SK-N-SH (cell line): ENCODE results near the gene ESPNL. TPM values are rescaled to one million over a fixed set of nuclear protein-coding genes. Genes with fewer than 3 reads are reported as not detected.

Experiments used
- CTCF ChIA-PET: fragments of 300-600, 350-600 bp; formaldehyde crosslinking; extraction: SDS; loops from one replicate; lab custom pipeline; 2021; lab: Yijun Ruan, JAX
- POLR2A ChIA-PET: fragments of 350-600 bp; sonication (Branson Sonifier 250); formaldehyde crosslinking; extraction: SDS; loops from one replicate; lab custom pipeline; 2020; ENCODE audit warnings: antibody characterized with exemption, inconsistent platforms; lab: Yijun Ruan, JAX
- DNase-seq: peaks from one replicate; pipeline ENCODE4 v3.0.0; 2012
- H2AFZ ChIP-seq: fragments of 200-600 bp; sonication (generic); 2 replicates; pipeline ENCODE4 v1.8.1; 2016; ENCODE audit warnings: antibody characterized with exemption, mild to moderate bottlenecking, low read depth
- H3F3A ChIP-seq: fragments of 200-600 bp; sonication (generic); replicated peaks from 2 replicates; pipeline ENCODE3; 2016; ENCODE audit warnings: antibody characterized with exemption, mild to moderate bottlenecking; ENCODE audit not compliant: insufficient read depth
- H3K27ac ChIP-seq, 2 experiments: fragments of 200-500 bp in 1 of 2; fragments of 200-600 bp in 1 of 2; sonication (Bioruptor generic) in 1 of 2; sonication (generic), shearing (Covaris generic) in 1 of 2; 2 replicates each; pipeline versions ENCODE4 v1.5.1 to v1.6.1; 2014 to 2016; ENCODE audit warnings: low read depth in 2 of 2, inconsistent platforms in 1 of 2, low read length in 1 of 2, mild to moderate bottlenecking in 1 of 2, mixed read lengths in 1 of 2
- H3K27me3 ChIP-seq: fragments of 200-600 bp; sonication (generic), shearing (Covaris generic); 2 replicates; pipeline ENCODE4 v1.6.1; 2016; ENCODE audit warnings: mixed run types; ENCODE audit not compliant: insufficient read depth
- H3K36me3 ChIP-seq, 2 experiments: fragments of 200-500 bp in 1 of 2; fragments of 200-600 bp in 1 of 2; sonication (Bioruptor generic) in 1 of 2; sonication (generic) in 1 of 2; replicated peaks in 1 of 2; 2 replicates each; pipeline versions ENCODE3 to v1.5.1; 2014 to 2016; ENCODE audit warnings: low read length in 1 of 2, mild to moderate bottlenecking in 1 of 2; ENCODE audit not compliant: insufficient read depth in 2 of 2, control insufficient read depth in 1 of 2
- H3K4me1 ChIP-seq, 2 experiments: fragments of 200-500 bp in 1 of 2; fragments of 200-600 bp in 1 of 2; sonication (Bioruptor generic) in 1 of 2; sonication (generic), shearing (Covaris generic) in 1 of 2; 2 replicates each; pipeline versions ENCODE4 v1.5.1 to v1.6.1; 2014 to 2016; ENCODE audit warnings: low read depth in 1 of 2, low read length in 1 of 2, mixed run types in 1 of 2; ENCODE audit not compliant: insufficient read depth in 2 of 2, control insufficient read depth in 1 of 2
- H3K4me2 ChIP-seq: fragments of 200-600 bp; sonication (generic), shearing (Covaris generic); 2 replicates; pipeline ENCODE4 v1.6.1; 2017; ENCODE audit warnings: mixed run types
- H3K4me3 ChIP-seq, 2 experiments: fragments of 200-500 bp in 1 of 2; fragments of 200-600 bp in 1 of 2; sonication (Bioruptor generic) in 1 of 2; sonication (generic), shearing (Covaris generic) in 1 of 2; 2 replicates each; pipeline versions ENCODE4 v1.5.1 to v1.8.1; 2014 to 2016; ENCODE audit warnings: low read depth in 2 of 2, inconsistent platforms in 1 of 2, low read length in 1 of 2, mild to moderate bottlenecking in 1 of 2, mixed read lengths in 1 of 2, moderate library complexity in 1 of 2
- H3K79me2 ChIP-seq: fragments of 200-600 bp; sonication (generic); 2 replicates; pipeline ENCODE4 v1.8.1; 2017; ENCODE audit warnings: mild to moderate bottlenecking; ENCODE audit not compliant: insufficient read depth
- H3K9ac ChIP-seq: fragments of 200-600 bp; sonication (generic); 2 replicates; pipeline ENCODE4 v1.6.1; 2017; ENCODE audit warnings: mixed run types
- H3K9me2 ChIP-seq: fragments of 200-600 bp; sonication (generic); 2 replicates; pipeline ENCODE4 v1.6.1; 2017; ENCODE audit warnings: mixed run types
- H3K9me3 ChIP-seq: fragments of 200-600 bp; sonication (generic); 2 replicates; pipeline ENCODE4 v1.6.1; 2017; ENCODE audit warnings: mixed run types, mild to moderate bottlenecking, moderate library complexity
- H4K20me1 ChIP-seq: fragments of 200-600 bp; sonication (generic); 2 replicates; pipeline ENCODE4 v1.6.1; 2017; ENCODE audit warnings: mild to moderate bottlenecking, mixed run types; ENCODE audit not compliant: insufficient read depth
- ELF1 ChIP-seq: IDR thresholded peaks from 2 replicates; pipeline ENCODE4 v1.4.0; 2012
- EP300 ChIP-seq, 2 experiments: IDR thresholded peaks; 2 replicates each; pipeline versions ENCODE4 v1.4.0 to v1.6.1; 2012; ENCODE audit warnings: borderline replicate concordance in 1 of 2, low read depth in 1 of 2, low read length in 1 of 2
- GATA2 ChIP-seq: sonication (generic); formaldehyde crosslinking; IDR thresholded peaks from 2 replicates; pipeline ENCODE4 v1.5.0; 2020; ENCODE audit warnings: mild to moderate bottlenecking, missing genetic modification reagents
- MEF2A ChIP-seq: IDR thresholded peaks from 2 replicates; pipeline ENCODE4 v1.4.0; 2012; ENCODE audit warnings: low read depth, borderline replicate concordance
- MXI1 ChIP-seq: IDR thresholded peaks from 2 replicates; pipeline ENCODE4 v1.6.1; 2012; ENCODE audit warnings: mild to moderate bottlenecking, low read depth, low read length, improper control_type of control experiment
- NRF1 ChIP-seq: IDR thresholded peaks from 2 replicates; pipeline ENCODE4 v1.6.1; 2012; ENCODE audit warnings: low read depth, mild to moderate bottlenecking, low read length
- PBX3 ChIP-seq: IDR thresholded peaks from 2 replicates; pipeline ENCODE4; 2012
- RCOR1 ChIP-seq: fragments of 150-350 bp; IDR thresholded peaks from 2 replicates; pipeline ENCODE4 v1.6.1; 2017; ENCODE audit warnings: antibody characterized with exemption, low read length
- REST ChIP-seq: IDR thresholded peaks from 2 replicates; pipeline ENCODE4 v1.6.1; 2012; ENCODE audit warnings: mild to moderate bottlenecking, low read depth, low read length, moderate library complexity
- SMC3 ChIP-seq: IDR thresholded peaks from 2 replicates; pipeline ENCODE4 v1.6.1; 2012; ENCODE audit warnings: low read depth, low read length, improper control_type of control experiment
- TEAD4 ChIP-seq: IDR thresholded peaks from 2 replicates; pipeline ENCODE4 v1.4.0; 2012; ENCODE audit warnings: mild to moderate bottlenecking, borderline replicate concordance; ENCODE audit not compliant: insufficient read depth
- ZBTB33 ChIP-seq: IDR thresholded peaks from 2 replicates; pipeline ENCODE4 v1.4.0; 2012; ENCODE audit warnings: low read depth, borderline replicate concordance
- WGBS: methylation state at CpG from one replicate; pipeline ENCODE4 v1.1.6; 2017; ENCODE audit warnings: low lambda C conversion rate; 5-methylcytosine and 5-hydroxymethylcytosine counted together
- polyA plus RNA-seq, 3 experiments: library from polyadenylated mRNA; depleted of rRNA; stranded (reverse); fragments of >200 nt; gene quantifications; 2 replicates each; pipeline ENCODE4 v1.2.3, GENCODE V29; 2012
- TF ChIP-seq, protein P1 (sequence below): fragments of 150-350 bp; IDR thresholded peaks from 2 replicates; pipeline ENCODE4 v1.6.1; 2016; ENCODE audit warnings: mild to moderate bottlenecking, low read depth, low read length

The ESPNL gene
- polyA plus RNA-seq, 1 of the 3 experiments (the other 2 are of a cell fraction), result 0.05 TPM

DNA sequence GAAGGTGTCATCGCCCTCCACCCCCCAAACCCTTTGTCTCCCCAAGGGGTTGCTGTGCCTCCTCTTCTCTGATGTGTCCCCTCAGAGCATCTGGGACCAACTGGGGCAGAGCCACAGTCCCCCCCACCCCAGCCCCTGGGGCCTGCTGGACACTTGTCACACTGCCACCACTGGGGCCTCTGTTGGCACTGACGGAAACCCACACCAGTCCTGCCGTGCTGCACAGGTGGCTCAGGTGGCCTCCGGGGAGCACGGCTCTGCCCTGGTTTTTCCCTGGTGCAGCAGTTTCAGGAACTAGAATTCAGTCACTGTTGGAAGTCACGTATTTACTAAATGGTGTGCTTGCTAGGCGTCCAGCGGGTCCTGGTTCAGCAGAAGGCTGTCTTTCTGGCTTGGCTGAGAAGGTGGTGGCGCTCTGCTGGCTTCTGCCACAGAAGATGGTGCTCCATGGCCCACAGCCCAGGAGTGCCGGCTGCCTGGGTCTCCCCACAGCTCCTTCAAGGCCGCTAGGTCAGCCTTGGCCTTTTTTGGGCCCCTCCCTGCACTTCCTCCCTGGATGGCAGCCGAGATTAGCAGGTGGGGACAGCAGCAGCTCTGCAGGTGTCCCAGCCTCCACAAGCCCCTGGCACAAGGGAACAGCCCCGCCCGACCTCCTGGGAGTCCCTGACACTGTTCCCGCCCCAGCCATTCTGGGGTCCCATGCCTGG lies 19.8 kb downstream of the ESPNL start (continued):
- no peak for TF ChIP-seq REST
- no peak for TF ChIP-seq MEF2A
- TF ChIP-seq RCOR1, result no peak

GRCh38 chr2:238120463-238121298 lies 20.5 kb downstream of the ESPNL start:
- H2AFZ ChIP-seq, result no peak overlapping the region
- ChIA-PET CTCF (interaction anchor here (1.3 to 1.5 kb wide), 2 partner anchors 13 to 262 kb away, joined by 4 to 5 read pairs; no protein-coding TSS in a partner anchor), POLR2A (no interaction called here)
- H3K4me3 ChIP-seq, result no peak overlapping the region
- H4K20me1 ChIP-seq, result no peaks in the 10 kb centered on the region
- no peaks in the 10 kb centered on the region for H3F3A ChIP-seq
- peaks cover 0 to 9% of the 10 kb centered on the region in 2 experiments; a peak in 1 of 4 replicates for H3K4me1 ChIP-seq
- H3K36me3 ChIP-seq, result no peaks in the 10 kb centered on the region
- no peaks in the 10 kb centered on the region; the same call in 1 of the 2 replicates for H3K27me3 ChIP-seq
- DNase-seq, result no peak
- no peak overlapping the region for H3K9ac ChIP-seq
- WGBS, result 29% methylated on average over 9 of the region's 30 CpGs
- no peak overlapping the region for H3K4me2 ChIP-seq
- no peak overlapping the region for H3K27ac ChIP-seq
- H3K9me2 ChIP-seq, result no peaks in the 10 kb centered on the region
- H3K79me2 ChIP-seq, result no peaks in the 10 kb centered on the region
- no peak for TF ChIP-seq TEAD4
- H3K9me3 ChIP-seq, result no peaks in the 10 kb centered on the region

DNA sequence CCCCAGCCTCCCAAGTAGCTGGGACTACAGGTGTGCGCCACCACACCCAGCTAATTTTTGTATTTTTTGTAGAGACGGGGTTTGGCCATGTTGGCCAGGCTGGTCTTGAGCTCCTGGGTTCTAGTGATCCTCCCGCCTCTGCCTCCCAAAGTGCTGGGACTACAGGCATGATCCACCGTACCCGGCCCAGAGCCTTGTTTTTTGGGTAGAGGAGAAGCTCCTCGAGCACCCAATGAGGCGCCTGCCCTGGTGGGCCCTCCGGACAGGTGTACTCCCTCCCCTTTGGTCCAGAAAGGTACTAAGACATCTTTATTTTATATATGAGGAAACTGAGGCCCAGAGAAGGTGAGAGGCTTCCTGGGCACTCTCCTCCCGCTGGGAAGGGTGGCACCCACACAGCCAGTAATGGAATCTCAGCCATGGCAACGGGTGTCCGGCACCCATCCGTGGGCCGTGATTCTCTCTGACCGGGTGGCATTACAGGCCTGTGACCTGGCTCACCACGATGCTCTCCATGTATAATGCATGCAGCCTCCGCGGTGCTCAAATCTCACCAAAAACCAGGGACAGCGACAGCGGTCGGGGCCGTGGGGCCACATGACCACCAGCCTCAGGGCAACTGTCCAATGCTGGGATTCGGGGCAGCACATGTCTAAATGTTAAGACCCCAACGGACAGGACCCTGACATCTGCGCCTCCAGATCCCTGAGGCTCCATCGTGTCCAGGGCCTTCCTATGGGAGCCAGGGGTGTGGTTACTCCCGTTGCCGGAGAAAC lies 21.6 kb downstream of the ESPNL start:
- Histone ChIP-seq H3K79me2 (no peaks in the 10 kb centered on the region), H3K4me1 (peaks cover 0 to 4% of the 10 kb centered on the region in 2 experiments; a peak in 1 of 4 replicates), H3F3A (no peaks in the 10 kb centered on the region), H3K4me3 (no peak overlapping the region), H3K27ac (no peak overlapping the region), H3K9me3 (no peaks in the 10 kb centered on the region), H4K20me1 (no peaks in the 10 kb centered on the region), H3K4me2 (no peak overlapping the region), H3K36me3 (no peaks in the 10 kb centered on the region), H3K27me3 (no peaks in the 10 kb centered on the region; the same call in 1 of the 2 replicates), H3K9me2 (no peaks in the 10 kb centered on the region), H3K9ac (no peak overlapping the region), H2AFZ (no peak overlapping the region)
- 75% methylated on average over 19 of the region's 27 CpGs for WGBS
- no peak for DNase-seq
- ChIA-PET POLR2A (no interaction called here), CTCF (interaction anchor here (1.3 to 1.5 kb wide), 2 partner anchors 12 to 263 kb away, joined by 4 to 5 read pairs; no protein-coding TSS in a partner anchor)
- TF ChIP-seq, protein P1, sequence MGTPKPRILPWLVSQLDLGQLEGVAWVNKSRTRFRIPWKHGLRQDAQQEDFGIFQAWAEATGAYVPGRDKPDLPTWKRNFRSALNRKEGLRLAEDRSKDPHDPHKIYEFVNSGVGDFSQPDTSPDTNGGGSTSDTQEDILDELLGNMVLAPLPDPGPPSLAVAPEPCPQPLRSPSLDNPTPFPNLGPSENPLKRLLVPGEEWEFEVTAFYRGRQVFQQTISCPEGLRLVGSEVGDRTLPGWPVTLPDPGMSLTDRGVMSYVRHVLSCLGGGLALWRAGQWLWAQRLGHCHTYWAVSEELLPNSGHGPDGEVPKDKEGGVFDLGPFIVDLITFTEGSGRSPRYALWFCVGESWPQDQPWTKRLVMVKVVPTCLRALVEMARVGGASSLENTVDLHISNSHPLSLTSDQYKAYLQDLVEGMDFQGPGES, result no peak
- TF ChIP-seq GATA2 (CRISPR knock-in tag) (no peak), ZBTB33 (no peak), SMC3 (no peak), NRF1 (no peak), EP300 (IDR thresholded peaks at IDR 0.05; ENCODE audit: borderline replicate concordance in 1 of 2, low read depth in 1 of 2, low read length in 1 of 2) (no peak), MXI1 (no peak), ELF1 (no peak), PBX3 (no peak)
